ENCODE measurements around the gene NUAK2. TPM values are rescaled to one million over a fixed set of nuclear protein-coding genes. Genes with fewer than 3 reads are reported as not detected.

Gene NUAK2
- total and polyA plus RNA-seq, 2 of the 8 experiments (the other 6 are each of a cell fraction or from before 2014, with no cell fraction given): 9.4 to 12.9 TPM

DNA sequence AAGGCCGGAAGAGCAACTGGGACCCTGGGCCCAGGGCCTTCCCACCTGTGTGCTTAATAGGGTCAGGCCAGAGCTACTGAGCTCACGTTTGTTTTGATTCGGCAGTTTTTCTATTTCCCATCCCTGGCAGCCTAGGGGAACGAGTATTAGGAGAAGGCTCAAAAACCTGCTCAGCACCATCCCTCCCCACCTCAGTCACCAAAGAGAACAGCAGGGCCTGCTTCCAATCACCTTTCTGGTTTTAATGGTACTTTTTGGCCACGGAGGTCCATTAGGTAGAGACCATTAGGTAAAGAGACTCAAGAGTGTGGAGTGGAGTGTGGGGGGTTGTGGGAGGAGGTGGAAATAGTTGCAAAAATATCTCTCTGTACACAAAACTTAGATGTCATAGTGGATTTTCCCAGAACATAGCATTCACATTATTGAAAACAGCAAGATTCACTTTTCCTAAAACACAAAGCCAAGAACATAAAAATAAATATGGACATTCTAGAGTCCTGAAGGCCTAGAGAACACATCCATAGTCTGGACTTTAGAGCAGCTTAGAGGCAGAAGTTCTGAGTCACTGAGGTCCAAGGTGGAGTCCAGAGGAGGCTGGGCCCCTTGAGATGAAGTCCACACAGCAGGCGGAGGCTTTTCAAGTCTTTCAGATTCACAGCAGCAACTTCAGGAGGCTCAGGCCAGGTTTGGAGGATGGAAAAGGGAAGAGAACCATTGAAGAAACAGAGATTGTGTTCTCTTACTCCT, 19.5 kb downstream of the NUAK2 start:
- Histone ChIP-seq H3K4me3 (ENCODE audit: extremely low read depth in 1 of 4, insufficient read depth in 2 of 4, low read depth in 3 of 4, low read length in 4 of 4) (peak overlapping the region in 1 of 4 experiments; percentile 34; a peak in 3 of 8 replicates), H3K23ac (ENCODE audit: insufficient read length) (peak overlapping the region; percentile 28), H2BK15ac (ENCODE audit: low read length) (peak overlapping the region; percentile 83; the same call in 1 of the 2 replicates), H3K36me3 (ENCODE audit: control insufficient read depth in 2 of 4, insufficient read depth in 4 of 4, low read length in 3 of 4) (peaks cover 19 to 51% (median 35%) of the 10 kb centered on the region in 4 experiments), H3K79me1 (ENCODE audit: low read depth, low read length) (no peaks in the 10 kb centered on the region), H3K18ac (ENCODE audit: extremely low read depth, low read length) (peak overlapping the region; percentile 97), H4K91ac (replicated peaks; ENCODE audit: insufficient read length, low read length) (peak overlapping the region; percentile 86), H2BK120ac (replicated peaks; ENCODE audit: low read depth, low read length) (peak overlapping the region; percentile 96), H3K9ac (replicated peaks in 1 of 4; ENCODE audit: extremely low read depth in 1 of 4, low read depth in 3 of 4, low read length in 3 of 4) (peak overlapping the region in 3 of 4 experiments; percentile 35 to 48 (median 45); a peak in 6 of 7 replicates), H3K9me3 (ENCODE audit: insufficient read depth in 2 of 2, low read depth in 1 of 2, low read length in 1 of 2) (no peaks in the 10 kb centered on the region), H2AFZ (ENCODE audit: low read length) (no peak overlapping the region), H2BK20ac (ENCODE audit: low read length) (peak overlapping the region; percentile 96; the same call in 1 of the 2 replicates), H3K79me2 (ENCODE audit: control insufficient read depth in 1 of 2, insufficient read depth in 2 of 2, low read length in 2 of 2) (peaks cover 0 to 6% of the 10 kb centered on the region in 2 experiments; a peak in 1 of 4 replicates), H2AK5ac (ENCODE audit: low read depth, low read length) (peak overlapping the region; percentile 97), H3K4ac (replicated peaks; ENCODE audit: insufficient read length, low read depth, low read length) (peak overlapping the region; percentile 42), H3K27me3 (replicated peaks in 1 of 4; ENCODE audit: control insufficient read depth in 3 of 4, extremely low read depth in 1 of 4, insufficient read depth in 3 of 4, low read length in 3 of 4) (no peaks in the 10 kb centered on the region; a peak in 1 of 7 replicates), H4K8ac (ENCODE audit: extremely low read depth, insufficient read depth, low read length) (no peak overlapping the region), H2BK5ac (ENCODE audit: low read depth, low read length) (peak overlapping the region; percentile 100), H3K4me1 (replicated peaks in 1 of 4; ENCODE audit: control insufficient read depth in 3 of 4, insufficient read depth in 4 of 4, low read length in 3 of 4) (peaks cover 21 to 38% (median 31%) of the 10 kb centered on the region in 4 experiments), H2BK12ac (ENCODE audit: low read depth, low read length) (peak overlapping the region; percentile 98), H4K20me1 (replicated peaks in 1 of 2; ENCODE audit: control insufficient read depth in 1 of 2, insufficient read depth in 2 of 2, low read length in 2 of 2) (no peaks in the 10 kb centered on the region), H3K27ac (ENCODE audit: low read depth, low read length) (peak overlapping the region; percentile 98), H4K5ac (ENCODE audit: insufficient read length, low read depth, low read length) (peak overlapping the region; percentile 74), H3K56ac (replicated peaks; ENCODE audit: insufficient read length, low read depth, low read length) (peak overlapping the region; percentile 55), H3K23me2 (ENCODE audit: low read depth, low read length) (peaks cover 2% of the 10 kb centered on the region), H3K4me2 (ENCODE audit: insufficient read depth in 1 of 2, low read depth in 2 of 2, low read length in 2 of 2) (peak overlapping the region; percentile 49 to 82), H3K14ac (ENCODE audit: insufficient read length) (no peak overlapping the region)
- 18% methylated on average over 6 of the region's 6 CpGs; no CpG with 5 or more reads in 1 of the 2 experiments for WGBS, 2 experiments (ENCODE audit: extremely low coverage in 1 of 2, insufficient coverage in 1 of 2, insufficient read length in 1 of 2, insufficient replicate concordance in 2 of 2, low coverage in 1 of 2, low lambda C conversion rate in 2 of 2, missing lambda C conversion rate in 1 of 2)
- ChIA-PET POLR2A (ENCODE audit: partially characterized antibody) (interaction anchor here (0.6 to 8.8 kb wide), 22 partner anchors 8 to 154 kb away, joined by 3 to 134 read pairs (median 9); partner anchors contain the start of genes BLACAT1, NUAK2 and TMCC2), CTCF (ENCODE audit: partially characterized antibody) (interaction anchor here (1.6 to 67.1 kb wide), 3 partner anchors 18 to 35 kb away, joined by 4 to 2424 read pairs (median 313); partner anchors contain the start of gene NUAK2)
- DNase-seq (ENCODE audit: low read depth in 1 of 2, low spot score in 2 of 2) (no peak), FAIRE-seq (no peak)
- no peak for TF ChIP-seq ZNF274 (IDR thresholded peaks at IDR 0.05; ENCODE audit: borderline replicate concordance, extremely low read depth, low read length)
- TF ChIP-seq ASH2L (IDR thresholded peaks at IDR 0.05; ENCODE audit: low read length): no peak
- no peak for TF ChIP-seq NANOG (IDR thresholded peaks at IDR 0.05; ENCODE audit: insufficient read depth, low read depth, low read length, poor library complexity, severe bottlenecking)
- TF ChIP-seq, protein P1, sequence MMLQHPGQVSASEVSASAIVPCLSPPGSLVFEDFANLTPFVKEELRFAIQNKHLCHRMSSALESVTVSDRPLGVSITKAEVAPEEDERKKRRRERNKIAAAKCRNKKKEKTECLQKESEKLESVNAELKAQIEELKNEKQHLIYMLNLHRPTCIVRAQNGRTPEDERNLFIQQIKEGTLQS (IDR thresholded peaks at IDR 0.05; ENCODE audit: insufficient read depth, low read depth, low read length): no peak
- peak; percentile 23; the same call in 1 of the 2 replicates for TF ChIP-seq POLR2AphosphoS5 (IDR thresholded peaks at IDR 0.05; ENCODE audit: low read depth, low read length)
- TF ChIP-seq TBP (IDR thresholded peaks at IDR 0.05; ENCODE audit: low read depth, low read length): 0 out of 2 replicates have a peak, but pooled peaks have one; percentile 4
- no peak for TF ChIP-seq SIX5 (IDR thresholded peaks at IDR 0.05; ENCODE audit: low read depth, low read length)
